KMS-11 (cell line): Measurements from ENCODE around the gene CACNA2D2.

ENCODE experiments used
- H2AFZ ChIP-seq: fragments of 200-600 bp; sonication (generic); 2 replicates; pipeline ENCODE4 v1.6.1; 2016; ENCODE audit warnings: antibody characterized with exemption, mixed run types, low read depth
- H3K27ac ChIP-seq: fragments of 200-600 bp; sonication (generic); 2 replicates; pipeline ENCODE4 v1.6.1; 2016; ENCODE audit warnings: mild to moderate bottlenecking, mixed run types
- H3K27me3 ChIP-seq: fragments of 200-600 bp; sonication (generic); 2 replicates; pipeline ENCODE4 v1.6.1; 2017; ENCODE audit warnings: mild to moderate bottlenecking, low read depth, mixed run types, moderate library complexity; ENCODE audit not compliant: insufficient read depth
- H3K36me3 ChIP-seq: fragments of 200-600 bp; sonication (generic); 2 replicates; pipeline ENCODE4 v1.6.1; 2017; ENCODE audit warnings: mild to moderate bottlenecking, mixed run types; ENCODE audit not compliant: insufficient read depth
- H3K4me1 ChIP-seq: fragments of 200-600 bp; sonication (generic); 2 replicates; pipeline ENCODE4 v1.6.1; 2016; ENCODE audit warnings: mild to moderate bottlenecking, low read depth, mixed run types; ENCODE audit not compliant: poor library complexity, severe bottlenecking
- H3K4me2 ChIP-seq: fragments of 200-600 bp; sonication (generic); 2 replicates; pipeline ENCODE4 v1.7.0; 2016; ENCODE audit warnings: mild to moderate bottlenecking, mixed run types
- H3K4me3 ChIP-seq: fragments of 200-600 bp; sonication (generic); IDR thresholded peaks from 2 replicates; pipeline ENCODE4 v1.6.1; 2017; ENCODE audit warnings: low read depth, low read length, mixed read lengths; ENCODE audit not compliant: insufficient read depth
- H3K79me2 ChIP-seq: fragments of 200-600 bp; sonication (generic); 2 replicates; pipeline ENCODE4 v1.6.1; 2016; ENCODE audit warnings: low read depth, mixed run types; ENCODE audit not compliant: insufficient read depth
- H3K9ac ChIP-seq: fragments of 200-600 bp; sonication (generic); 2 replicates; pipeline ENCODE4 v1.6.1; 2016; ENCODE audit warnings: mild to moderate bottlenecking, mixed run types
- H4K20me1 ChIP-seq: fragments of 200-600 bp; sonication (generic); 2 replicates; pipeline ENCODE4 v1.6.1; 2016; ENCODE audit warnings: mild to moderate bottlenecking, mixed run types; ENCODE audit not compliant: insufficient read depth
- CTCF ChIP-seq: fragments of 200-600 bp; sonication (generic); conservative IDR thresholded peaks from 2 replicates; pipeline ENCODE4 v1.6.1; 2017; ENCODE audit warnings: low read depth, mild to moderate bottlenecking, antibody characterized with exemption, low read length, moderate library complexity, mixed read lengths

The CACNA2D2 gene

GRCh38 chr3:50444782-50445181, 58.7 kb downstream of the CACNA2D2 start:
- peaks cover 8% of the 10 kb centered on the region; the same call in 1 of the 2 replicates for H3K27me3 ChIP-seq
- no peak overlapping the region for H3K4me3 ChIP-seq
- H3K4me1 ChIP-seq, result no peaks in the 10 kb centered on the region
- no peak overlapping the region for H3K9ac ChIP-seq
- H3K4me2 ChIP-seq, result no peak overlapping the region
- H3K79me2 ChIP-seq, result no peaks in the 10 kb centered on the region
- no peaks in the 10 kb centered on the region for H3K36me3 ChIP-seq
- TF ChIP-seq CTCF, result no peak
- no peak overlapping the region for H3K27ac ChIP-seq
- no peak overlapping the region for H2AFZ ChIP-seq
- H4K20me1 ChIP-seq, result no peaks in the 10 kb centered on the region

- no peaks in the 10 kb centered on the region for H4K20me1 ChIP-seq
- H3K27me3 ChIP-seq, result peaks cover 8% of the 10 kb centered on the region; the same call in 1 of the 2 replicates
- no peak for TF ChIP-seq CTCF
- H3K4me3 ChIP-seq, result no peak overlapping the region
- H3K36me3 ChIP-seq, result no peaks in the 10 kb centered on the region
- no peak overlapping the region for H3K27ac ChIP-seq
- H3K4me2 ChIP-seq, result no peak overlapping the region
- H3K9ac ChIP-seq, result no peak overlapping the region
- H2AFZ ChIP-seq, result no peak overlapping the region
- no peaks in the 10 kb centered on the region for H3K4me1 ChIP-seq
- no peaks in the 10 kb centered on the region for H3K79me2 ChIP-seq
Observed at GRCh38 chr3:50444213-50444612, 59.2 kb downstream of the CACNA2D2 start.

- H3K27me3 ChIP-seq, result peaks cover 8% of the 10 kb centered on the region; the same call in 1 of the 2 replicates
- no peak overlapping the region for H2AFZ ChIP-seq
- H3K79me2 ChIP-seq, result no peaks in the 10 kb centered on the region
- H3K4me2 ChIP-seq, result no peak overlapping the region
- no peak overlapping the region for H3K27ac ChIP-seq
- H3K4me3 ChIP-seq, result no peak overlapping the region
- H3K4me1 ChIP-seq, result no peaks in the 10 kb centered on the region
- no peak overlapping the region for H3K9ac ChIP-seq
- H3K36me3 ChIP-seq, result no peaks in the 10 kb centered on the region
- H4K20me1 ChIP-seq, result no peaks in the 10 kb centered on the region
- no peak for TF ChIP-seq CTCF
Observed at GRCh38 chr3:50442945-50443579, 60.4 kb downstream of the CACNA2D2 start.

GRCh38 chr3:50441424-50442217, 61.8 kb downstream of the CACNA2D2 start:
- Histone ChIP-seq H3K9ac (no peak overlapping the region), H3K4me3 (no peak overlapping the region), H2AFZ (no peak overlapping the region), H3K4me2 (no peak overlapping the region), H3K36me3 (no peaks in the 10 kb centered on the region), H3K27ac (no peak overlapping the region), H3K79me2 (no peaks in the 10 kb centered on the region), H3K4me1 (no peaks in the 10 kb centered on the region), H3K27me3 (peaks cover 8% of the 10 kb centered on the region; the same call in 1 of the 2 replicates), H4K20me1 (no peaks in the 10 kb centered on the region)
- TF ChIP-seq CTCF, result no peak
